ENCODE measurements around the gene EFCAB6.

EFCAB6 gene

GRCh38 chr22:43530349-43531201 is 281.5 kb downstream of the EFCAB6 start:
- DNase-seq (ENCODE audit: low read depth): no peak

- no peak for DNase-seq (ENCODE audit: low read depth)
Measured at GRCh38 chr22:43529934-43530333, 282.2 kb downstream of the EFCAB6 start.

GRCh38 chr22:43529461-43529860 is 282.6 kb downstream of the EFCAB6 start:
- DNase-seq (ENCODE audit: low read depth): no peak

DNA sequence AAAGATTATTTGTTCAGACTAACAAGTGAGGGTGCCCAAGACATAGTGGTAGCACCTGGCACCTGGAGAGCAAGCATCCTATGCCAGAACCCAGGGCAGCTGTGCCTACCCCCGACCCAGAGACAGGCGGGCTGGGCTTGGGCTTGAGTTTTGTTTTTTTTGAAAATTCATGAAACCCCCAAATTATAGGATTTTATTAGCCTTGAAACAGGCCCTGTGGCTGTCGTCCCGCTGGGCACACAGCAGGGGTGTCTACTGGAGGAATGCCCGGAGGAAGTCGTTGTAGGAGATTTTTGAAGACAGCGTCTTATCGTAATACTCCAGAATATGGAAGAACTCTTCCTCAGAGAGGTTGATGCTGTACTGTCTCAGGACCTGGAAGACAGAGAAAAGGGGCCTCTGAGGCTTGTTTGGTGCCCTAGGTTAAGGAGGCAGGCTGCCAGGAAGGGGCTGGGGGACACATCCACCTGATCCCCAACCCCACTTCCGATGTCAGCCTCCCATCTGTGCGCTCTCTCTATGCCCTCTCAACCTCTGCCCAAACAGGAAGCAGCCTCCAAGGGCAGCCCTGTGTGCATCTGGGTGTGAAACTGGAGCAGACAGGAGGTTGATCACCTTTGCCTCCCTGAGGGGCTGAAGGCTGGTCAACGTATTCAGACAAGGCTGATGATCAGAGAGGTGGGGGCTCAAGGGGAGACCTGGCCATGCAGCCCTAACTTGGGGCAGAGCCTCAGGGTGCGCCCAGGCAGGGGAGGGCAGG is 283.3 kb downstream of the EFCAB6 start:
- DNase-seq (ENCODE audit: low read depth): no peak

DNA sequence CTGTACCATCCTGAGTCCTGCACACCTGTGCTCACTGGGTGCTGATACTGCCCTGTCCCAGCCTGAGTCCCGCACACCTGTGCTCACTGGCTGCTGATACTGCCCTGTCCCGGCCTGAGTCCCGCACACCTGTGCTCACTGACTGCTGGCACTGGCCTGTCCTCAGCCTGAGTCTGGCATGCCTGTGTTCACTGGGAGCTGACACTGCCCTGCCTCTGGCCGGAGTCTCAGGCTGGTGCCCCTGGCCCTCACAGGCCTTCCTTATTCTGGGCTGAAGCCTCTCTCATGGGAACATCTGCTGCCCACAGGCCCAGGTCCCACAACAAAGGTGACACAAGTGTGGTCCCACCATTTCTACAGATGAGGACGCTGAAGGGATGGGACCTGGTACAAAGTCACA is 285.2 kb downstream of the EFCAB6 start:
- DNase-seq (ENCODE audit: low read depth): no peak

DNA sequence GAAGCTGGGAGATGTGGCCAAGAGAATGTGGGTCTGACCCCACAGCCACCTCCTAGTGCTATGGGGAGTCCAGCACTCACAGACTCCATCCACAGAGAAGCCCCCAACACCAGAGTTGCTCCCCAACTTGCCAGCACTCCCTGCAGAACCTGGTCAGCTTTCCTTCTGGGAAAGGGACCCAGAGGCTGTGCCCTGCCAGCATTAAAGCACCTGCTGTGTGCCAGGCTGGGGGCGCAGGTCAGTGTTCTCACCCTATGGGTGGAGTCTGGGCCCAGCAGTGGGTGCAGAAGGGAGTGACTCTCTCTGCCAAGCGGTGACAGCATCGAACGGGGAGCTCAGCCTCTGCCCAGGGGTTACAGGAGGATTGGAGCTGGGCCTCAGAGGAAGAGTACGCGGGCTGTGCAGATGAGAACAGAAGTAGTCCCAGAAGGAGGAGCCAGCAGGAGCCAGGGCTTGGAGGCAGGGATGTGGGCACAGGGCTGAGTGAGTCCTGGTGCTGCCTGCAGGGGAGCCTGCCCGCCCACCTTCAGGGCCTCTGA is 285.9 kb downstream of the EFCAB6 start:
- DNase-seq (ENCODE audit: low read depth): no peak

DNA sequence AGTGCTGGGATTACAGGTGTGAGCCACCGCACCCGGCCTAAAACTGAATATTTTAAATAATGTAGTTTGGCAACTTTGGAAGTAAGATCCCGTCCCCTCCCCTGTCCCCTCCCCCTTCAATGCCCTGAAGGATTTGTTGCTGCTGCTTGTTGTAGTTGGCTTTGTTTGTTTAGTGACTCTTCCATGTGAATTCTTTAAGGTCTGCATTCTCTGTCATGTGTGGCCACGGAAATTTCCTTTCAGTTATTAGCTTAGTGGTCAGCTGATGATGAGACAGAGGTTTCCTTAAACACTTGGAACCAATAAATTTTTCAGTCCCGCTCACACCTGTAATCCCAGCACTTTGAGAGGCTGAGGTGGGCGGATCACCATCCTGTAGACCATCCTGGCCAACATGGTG is 290.4 kb downstream of the EFCAB6 start:
- no peak for DNase-seq (ENCODE audit: low read depth)

GRCh38 chr22:43520632-43521039 is 291.5 kb downstream of the EFCAB6 start:
- no peak for DNase-seq (ENCODE audit: low read depth)

DNA sequence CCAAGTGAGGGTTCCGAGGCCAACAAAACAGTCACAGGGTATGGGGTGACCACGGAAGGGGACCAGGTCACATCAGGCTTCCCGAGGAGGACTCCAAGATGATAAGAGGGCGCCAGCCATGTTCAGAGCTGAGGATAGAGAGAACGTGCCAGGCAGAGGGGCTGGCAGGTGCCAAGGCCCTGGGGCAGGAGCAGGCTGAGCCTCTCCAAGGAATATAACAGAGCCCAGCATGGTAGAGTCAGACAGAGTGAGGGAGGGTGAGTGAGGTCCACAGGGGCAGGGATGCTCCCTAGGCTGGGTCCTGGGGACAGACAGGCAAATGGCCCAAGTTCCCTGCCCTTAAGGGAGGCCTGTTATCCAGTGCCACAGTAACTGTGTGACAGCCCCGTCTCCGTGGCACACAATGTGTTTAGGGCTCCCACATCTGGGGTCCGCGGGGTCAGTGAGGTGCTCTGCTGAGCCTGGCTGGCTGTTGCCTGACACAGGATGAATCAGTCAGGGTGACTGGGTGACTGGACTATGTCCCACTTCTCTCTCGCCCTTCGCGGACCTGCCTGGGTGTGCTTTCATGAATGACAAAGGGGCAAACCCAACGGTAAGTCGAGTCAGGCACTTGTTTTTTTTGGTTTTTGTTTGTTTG is 295.0 kb downstream of the EFCAB6 start:
- no peak for DNase-seq (ENCODE audit: low read depth)

- DNase-seq (ENCODE audit: low read depth): no peak
Measured at GRCh38 chr22:43516386-43516785, 295.7 kb downstream of the EFCAB6 start.

DNA sequence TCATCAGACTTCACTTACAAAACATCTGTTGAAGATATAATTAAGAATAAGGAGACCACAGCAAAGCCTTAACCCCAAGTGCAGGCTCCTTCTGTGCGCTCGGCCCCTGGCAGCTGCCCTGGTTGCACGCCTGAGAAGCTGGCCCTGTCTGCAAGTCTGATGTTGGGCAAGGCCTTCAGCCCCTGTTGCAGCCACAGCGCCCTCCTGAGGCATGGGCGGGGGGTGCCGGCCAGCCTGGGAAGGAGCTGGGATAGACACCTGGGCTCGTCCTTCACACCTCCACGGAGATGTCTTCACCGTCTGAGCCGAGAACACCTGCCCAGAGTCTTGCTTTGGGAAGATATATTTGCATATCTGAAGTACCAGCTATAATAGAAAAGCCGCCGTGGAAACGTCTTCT is 296.2 kb downstream of the EFCAB6 start:
- no peak for DNase-seq (ENCODE audit: low read depth)

GRCh38 chr22:43515411-43515810 is 296.7 kb downstream of the EFCAB6 start:
- no peak for DNase-seq (ENCODE audit: low read depth)

- no peak for DNase-seq (ENCODE audit: low read depth)
Measured at GRCh38 chr22:43514476-43515157, 297.5 kb downstream of the EFCAB6 start.

DNA sequence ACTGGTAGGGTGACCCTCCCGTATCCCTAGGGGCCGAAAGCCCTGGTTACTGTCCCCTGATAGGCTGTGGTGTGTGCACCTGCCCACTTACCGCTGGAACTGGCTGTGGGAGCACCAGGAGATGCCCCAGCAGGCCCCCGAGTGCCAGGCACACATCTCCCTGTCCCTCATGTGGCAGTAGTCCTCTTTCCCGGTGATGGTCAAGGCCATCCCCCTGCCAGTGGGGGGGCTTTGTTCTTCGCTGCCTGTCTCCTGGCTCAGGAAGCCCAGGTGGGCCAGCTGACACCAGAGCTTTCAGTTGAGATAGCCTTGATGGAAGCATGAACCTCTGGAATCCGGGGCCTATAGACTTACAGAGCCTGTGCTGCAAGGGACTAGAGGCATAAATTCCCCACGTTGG is 299.8 kb downstream of the EFCAB6 start:
- DNase-seq (ENCODE audit: low read depth): no peak

- no peak for DNase-seq (ENCODE audit: low read depth)
Measured at GRCh38 chr22:43511276-43511910, 300.7 kb downstream of the EFCAB6 start.

DNA sequence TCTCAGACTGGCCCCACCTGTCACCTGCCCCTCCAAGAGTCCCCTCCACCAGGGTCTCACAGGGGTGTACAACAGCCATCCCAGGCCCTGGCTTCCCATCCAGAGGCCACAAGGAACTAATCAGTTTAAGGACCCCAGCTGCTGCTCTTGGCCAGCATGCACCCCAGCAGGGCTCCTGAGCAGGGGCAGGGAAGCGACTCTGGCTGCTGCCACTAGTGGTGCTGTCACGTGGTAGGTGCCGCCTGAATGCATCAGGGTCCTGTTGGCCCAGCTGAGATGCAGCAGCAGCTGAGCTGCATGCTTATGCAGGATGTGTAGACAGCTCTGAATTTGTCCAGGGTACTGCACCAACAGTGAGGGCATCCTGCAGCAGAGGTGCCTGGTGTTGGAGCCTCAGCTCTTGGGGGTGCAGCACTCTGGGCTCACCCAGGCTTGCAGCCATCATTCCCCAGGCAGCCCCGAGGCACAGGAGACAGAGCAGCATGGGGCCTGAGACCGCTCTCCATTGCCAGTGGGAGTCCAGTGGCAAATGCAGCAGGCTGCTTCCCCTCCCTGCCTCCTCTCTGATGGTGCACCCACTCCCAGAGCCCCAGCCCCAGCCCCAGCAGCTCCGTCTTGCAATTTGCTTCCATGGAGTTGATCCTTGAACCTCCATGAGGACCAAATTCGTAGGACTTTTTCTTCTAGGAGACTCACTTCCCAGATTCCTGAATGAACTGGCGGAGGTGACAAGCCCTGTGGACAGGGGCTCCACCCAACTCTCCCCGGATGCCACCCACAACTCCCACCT is 301.6 kb downstream of the EFCAB6 start:
- no peak for DNase-seq (ENCODE audit: low read depth)

GRCh38 chr22:43509337-43509736 is 302.8 kb downstream of the EFCAB6 start:
- no peak for DNase-seq (ENCODE audit: low read depth)

DNA sequence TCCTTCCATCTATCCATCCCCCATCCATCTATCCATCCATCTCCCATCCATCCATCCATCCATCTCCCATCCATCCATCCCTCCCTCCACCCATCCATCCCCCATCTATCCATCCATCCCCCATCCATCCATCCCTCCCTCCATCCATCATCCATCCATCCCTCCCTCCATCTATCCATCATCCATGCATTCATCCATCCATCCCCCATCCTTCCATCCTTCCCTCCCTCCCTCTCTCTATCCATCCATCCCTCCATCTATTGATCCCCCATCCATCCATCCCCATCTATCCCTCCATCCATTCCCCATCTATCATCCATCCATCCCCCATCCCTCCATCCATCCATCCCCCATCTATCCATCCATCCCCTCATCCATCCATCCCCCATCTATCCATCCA is 303.6 kb downstream of the EFCAB6 start:
- no peak for DNase-seq (ENCODE audit: low read depth)

DNA sequence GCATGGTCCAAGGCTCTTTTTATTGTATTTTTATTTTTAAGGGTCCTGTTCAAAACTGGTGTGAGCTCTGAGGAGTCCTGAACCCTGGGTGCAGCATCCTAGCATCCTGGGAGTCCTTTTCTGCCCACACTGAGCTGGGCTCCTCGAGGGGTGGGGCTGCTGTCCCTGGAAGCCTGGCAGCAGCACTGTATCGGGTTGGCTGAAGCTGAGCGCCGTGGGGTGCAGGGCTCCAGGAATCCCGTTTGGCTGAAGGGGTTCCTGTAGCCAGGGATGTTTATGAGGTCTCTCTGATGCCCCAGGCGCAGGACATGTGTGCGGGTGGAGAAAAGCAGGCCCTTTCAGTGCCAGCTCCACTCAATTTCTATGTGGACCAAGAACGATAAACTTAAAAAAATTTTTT is 304.9 kb downstream of the EFCAB6 start:
- no peak for DNase-seq (ENCODE audit: low read depth)

DNA sequence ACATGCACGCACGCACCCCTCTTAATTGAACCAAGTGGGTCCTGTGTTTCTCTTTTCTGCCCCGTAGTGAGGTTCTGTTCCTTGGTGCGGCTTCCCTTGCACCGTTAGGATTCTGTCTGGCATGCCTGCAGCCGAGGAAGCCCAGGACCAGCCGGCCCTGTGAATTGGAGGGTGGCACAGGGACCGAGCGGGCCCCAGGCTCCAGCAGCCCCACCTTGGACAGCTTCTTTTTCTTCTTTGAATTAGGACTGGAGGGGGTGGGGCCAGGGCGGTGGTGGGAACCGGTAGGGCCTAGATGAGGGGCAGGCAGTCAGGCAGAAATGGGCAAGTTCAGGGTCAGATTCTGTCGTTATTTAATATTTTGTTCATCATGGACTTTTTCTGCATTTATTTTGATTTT is 305.6 kb downstream of the EFCAB6 start:
- DNase-seq (ENCODE audit: low read depth): no peak

- no peak for DNase-seq (ENCODE audit: low read depth)
Measured at GRCh38 chr22:43505896-43506295, 306.2 kb downstream of the EFCAB6 start.

All from T follicular helper cell (primary cell).